GM21423 (cell line): ENCODE results near the gene DNAJC27.
"Not testable (repeated sequence)": the region's sequence is repeated elsewhere in the genome, so short reads cannot be mapped to it uniquely, and the experiment has no call there.

Source experiments
- ATAC-seq: cut with Tn5 transposase; IDR thresholded peaks from one replicate; pipeline ENCODE4 v1.9.1; 2021; ENCODE audit warnings: mild to moderate bottlenecking, moderate library complexity; ENCODE audit not compliant: unreplicated experiment

DNAJC27 gene

GRCh38 chr2:24971536-24972314, at the start of gene DNAJC27:
TSS of gene DNAJC27 (minus strand) at chr2:24971955. CDS start at chr2:24971904, 51 bp downstream.
- ATAC-seq, result peak; percentile 92

GRCh38 chr2:25018681-25019080, 46.9 kb upstream of the DNAJC27 start:
- no peak for ATAC-seq

- ATAC-seq, result no peak
These were observed 42.9 kb upstream of the DNAJC27 start for GRCh38 chr2:25014631-25015030.

- ATAC-seq, result not testable (repeated sequence)
These were observed 39.6 kb upstream of the DNAJC27 start for GRCh38 chr2:25011342-25011741.

GRCh38 chr2:25009954-25010353, 38.2 kb upstream of the DNAJC27 start:
- no peak for ATAC-seq

- ATAC-seq, result no peak
These were observed 30.3 kb upstream of the DNAJC27 start for GRCh38 chr2:25002066-25002465.

GRCh38 chr2:25001325-25001637, 29.5 kb upstream of the DNAJC27 start:
- ATAC-seq, result no peak

- ATAC-seq, result no peak
These were observed 29.0 kb upstream of the DNAJC27 start for GRCh38 chr2:25000503-25001324.

GRCh38 chr2:25000036-25000435, 28.3 kb upstream of the DNAJC27 start:
- no peak for ATAC-seq

- ATAC-seq, result not testable (repeated sequence)
These were observed 27.3 kb upstream of the DNAJC27 start for GRCh38 chr2:24999097-24999496.

- no peak for ATAC-seq
These were observed 22.5 kb upstream of the DNAJC27 start for GRCh38 chr2:24994146-24994724.

GRCh38 chr2:24993406-24994145, 21.8 kb upstream of the DNAJC27 start:
- no peak for ATAC-seq

GRCh38 chr2:24986372-24986771, 14.6 kb upstream of the DNAJC27 start:
- ATAC-seq, result no peak

- ATAC-seq, result no peak
These were observed 13.8 kb upstream of the DNAJC27 start for GRCh38 chr2:24985511-24985910.

GRCh38 chr2:24984912-24985311, 13.2 kb upstream of the DNAJC27 start:
- no peak for ATAC-seq

GRCh38 chr2:24981411-24982136, 9.8 kb upstream of the DNAJC27 start:
- no peak for ATAC-seq

GRCh38 chr2:24978661-24979060, 6.9 kb upstream of the DNAJC27 start:
- ATAC-seq, result no peak

GRCh38 chr2:24977631-24978030, 5.9 kb upstream of the DNAJC27 start:
- ATAC-seq, result no peak

GRCh38 chr2:24973812-24974211, 2.1 kb upstream of the DNAJC27 start:
- no peak for ATAC-seq

- ATAC-seq, result no peak
These were observed 683 bp upstream of the DNAJC27 start for GRCh38 chr2:24972315-24972961.
